Daoy (cell line): Measurements from ENCODE around the gene AGMO. TPM values are rescaled to one million over a fixed set of nuclear protein-coding genes. Genes with fewer than 3 reads are reported as not detected.
A peak's percentile ranks its signal among the peaks of the same experiment; 100 is the strongest.
"Not testable (repeated sequence)": the region's sequence is repeated elsewhere in the genome, so short reads cannot be mapped to it uniquely, and the experiment has no call there.

Experiments used
- DNase-seq: peaks from one replicate; pipeline ENCODE4 v3.0.0-alpha.2; 2015; ENCODE audit warnings: low read depth
- total RNA-seq: library from RNA; depleted of rRNA; stranded (reverse); fragments of >200 nt; shearing (Covaris generic); gene quantifications from 2 replicates; pipeline ENCODE4 v1.2.3, GENCODE V29; 2014

The AGMO gene
- total RNA-seq, 1 experiment from 2014 or later: 0.06 TPM

GRCh38 chr7:15326044-15326644 lies 235.7 kb downstream of the AGMO start:
- no peak for DNase-seq

GRCh38 chr7:15323550-15323949 lies 238.3 kb downstream of the AGMO start:
- DNase-seq: no peak

DNA sequence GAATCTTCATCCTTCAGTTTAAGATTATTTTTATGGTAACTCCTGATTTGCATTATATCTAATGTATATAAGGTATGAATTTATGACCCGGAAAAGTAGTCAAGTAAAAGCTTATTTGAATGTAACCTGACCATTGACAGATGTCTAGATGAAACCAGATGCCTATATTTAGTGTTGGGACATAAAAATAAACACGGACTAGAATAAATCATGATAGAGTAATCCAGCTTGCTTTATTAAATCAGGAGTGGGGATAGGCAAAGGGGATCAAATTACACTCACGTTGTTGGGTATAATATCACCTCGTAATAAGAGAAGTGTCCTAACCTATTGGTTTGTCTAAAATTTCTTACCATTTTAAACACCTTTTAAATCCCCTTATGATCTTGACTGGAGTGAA lies 244.6 kb downstream of the AGMO start:
- no peak for DNase-seq

DNA sequence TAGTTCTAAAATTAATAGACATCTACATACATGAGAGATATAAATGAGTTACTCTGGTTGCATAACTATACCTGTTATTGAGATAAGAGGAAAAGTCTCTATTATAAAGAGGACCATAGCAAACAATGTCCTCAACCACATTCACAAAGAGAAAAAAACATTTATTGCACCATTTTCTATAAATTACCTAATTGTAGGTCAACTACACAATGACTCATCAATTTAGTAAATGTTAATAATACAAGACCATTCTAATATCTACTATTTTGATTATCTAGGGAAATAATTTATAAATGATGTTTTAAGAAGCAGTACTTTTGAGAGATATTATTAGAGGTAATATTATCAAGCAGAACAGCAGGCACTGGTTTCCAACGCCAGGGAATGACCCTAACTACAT lies 246.1 kb downstream of the AGMO start:
- no peak for DNase-seq

DNA sequence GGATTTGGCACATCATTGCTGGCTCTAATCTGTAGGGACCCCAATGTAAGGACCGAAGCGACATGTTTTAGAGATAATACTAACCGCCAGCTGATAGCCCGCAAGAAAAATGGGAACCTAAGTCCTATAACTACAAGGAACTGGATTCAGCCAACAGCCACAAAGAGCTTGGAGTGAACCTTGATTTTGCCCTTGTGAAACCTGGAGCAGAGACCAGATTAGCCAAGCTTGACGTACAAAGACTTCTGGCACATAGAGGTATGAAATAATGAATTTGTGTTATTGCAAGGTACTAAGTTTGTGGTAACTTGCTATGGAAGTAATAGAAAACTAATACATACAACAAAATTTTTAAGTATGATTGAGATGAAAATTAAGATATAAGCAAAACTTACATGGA lies 246.9 kb downstream of the AGMO start:
- no peak for DNase-seq

GRCh38 chr7:15313361-15313760 lies 248.5 kb downstream of the AGMO start:
- no peak for DNase-seq

DNA sequence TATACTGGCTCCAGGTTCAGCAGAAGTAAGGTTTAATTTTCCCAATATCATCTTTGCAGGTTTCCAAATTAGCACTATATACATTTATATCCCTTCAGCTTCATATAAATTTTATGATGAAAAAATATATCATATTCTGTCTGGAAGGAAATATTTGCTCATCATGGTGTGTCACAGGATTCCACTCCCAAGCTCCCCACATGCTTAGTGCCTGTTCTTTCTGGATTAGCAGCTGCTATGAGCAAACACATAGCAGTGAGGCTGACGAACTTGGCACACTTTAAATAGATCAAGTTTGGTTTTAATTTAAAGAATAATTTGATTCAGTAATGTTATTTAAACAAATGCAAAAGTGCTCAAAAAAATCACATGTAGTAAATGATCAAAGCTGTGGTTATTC lies 251.9 kb downstream of the AGMO start:
- DNase-seq: no peak

DNA sequence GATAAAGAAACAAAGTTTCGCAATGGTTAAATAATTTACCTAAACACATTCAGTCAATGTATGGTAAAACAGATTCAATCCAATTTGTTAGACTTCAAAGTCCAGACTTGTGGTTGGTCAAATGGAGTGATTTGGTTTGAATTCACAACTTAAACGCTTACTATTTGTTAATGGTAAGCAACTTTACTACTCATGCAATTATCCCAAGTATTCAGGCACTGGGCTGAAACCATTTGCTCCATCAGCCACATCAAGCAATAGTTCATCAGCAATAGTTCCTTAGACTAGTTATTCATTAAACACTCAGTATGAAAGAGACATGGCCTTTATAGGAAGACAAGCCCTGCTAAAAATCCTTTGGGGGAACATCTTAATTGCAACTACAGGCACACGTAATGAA lies 253.0 kb downstream of the AGMO start:
- DNase-seq: no peak

DNA sequence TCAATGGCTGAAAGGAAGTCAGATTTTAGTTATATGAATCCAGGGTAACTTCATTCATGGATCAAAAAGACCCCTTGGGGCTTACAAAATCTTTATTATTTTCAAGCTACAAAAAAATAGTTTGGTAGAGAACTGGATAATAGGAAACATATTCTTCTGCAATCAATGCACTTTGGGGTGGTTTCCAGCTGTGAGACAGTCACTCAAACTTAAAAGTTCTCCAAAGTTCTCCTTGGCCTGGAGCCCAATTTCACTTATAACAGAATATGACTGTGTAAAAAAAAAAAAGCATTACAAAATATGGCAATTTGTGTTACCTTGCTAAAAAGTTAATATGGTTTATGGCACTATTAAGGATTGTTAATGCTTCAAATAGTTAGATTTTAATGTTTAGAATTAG lies 255.5 kb downstream of the AGMO start:
- DNase-seq: no peak

DNA sequence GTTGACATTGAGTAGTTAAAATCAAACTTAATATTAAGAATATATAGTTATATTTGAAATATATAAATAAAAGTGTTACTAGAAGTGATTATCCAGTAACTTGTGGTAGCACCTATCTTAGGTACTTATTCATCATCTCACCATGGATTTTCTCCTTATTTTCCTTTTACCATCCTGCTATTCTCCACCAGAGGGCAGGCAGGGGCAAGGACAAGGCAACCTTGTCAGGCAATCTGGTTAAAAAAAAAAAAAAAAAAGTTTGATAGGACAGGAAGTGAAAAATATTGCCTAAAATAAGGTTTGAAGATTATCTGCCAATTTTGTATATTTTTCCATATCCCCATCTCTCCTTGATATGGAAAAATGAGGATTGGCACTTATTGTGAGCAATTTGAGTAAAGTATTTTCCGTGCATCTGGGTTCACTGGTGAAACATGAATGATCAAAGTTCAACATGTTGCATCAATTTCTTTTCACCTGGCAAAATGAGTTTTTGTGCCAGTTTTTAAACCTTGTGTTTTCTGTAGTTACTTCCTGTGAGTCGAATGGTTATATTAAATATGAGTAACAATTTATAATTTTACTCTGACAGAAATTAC lies 256.7 kb downstream of the AGMO start:
- DNase-seq: peak; percentile 41

- DNase-seq: no peak
Measured at GRCh38 chr7:15303357-15303756, 258.5 kb downstream of the AGMO start.

GRCh38 chr7:15300986-15301385 lies 260.8 kb downstream of the AGMO start:
- DNase-seq: not testable (repeated sequence)

DNA sequence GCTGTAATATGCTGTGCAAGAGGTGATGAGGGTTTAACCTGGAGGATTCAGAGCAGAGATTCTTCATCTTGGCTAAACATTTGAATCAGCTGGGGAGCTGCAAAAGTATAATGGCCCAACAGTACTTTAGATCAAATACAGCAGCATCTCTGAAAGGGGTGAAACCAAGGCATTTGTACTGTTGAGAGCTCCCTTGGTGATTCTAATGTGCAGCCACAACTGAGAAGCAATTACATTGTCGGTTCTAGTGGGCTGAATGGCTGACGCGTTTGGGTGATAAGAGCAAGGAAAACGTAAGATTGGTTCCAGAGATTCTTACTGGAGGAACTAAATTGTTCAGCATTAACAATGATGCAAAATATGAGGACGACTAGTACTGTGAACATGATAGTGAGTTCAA lies 269.7 kb downstream of the AGMO start:
- DNase-seq: no peak

DNA sequence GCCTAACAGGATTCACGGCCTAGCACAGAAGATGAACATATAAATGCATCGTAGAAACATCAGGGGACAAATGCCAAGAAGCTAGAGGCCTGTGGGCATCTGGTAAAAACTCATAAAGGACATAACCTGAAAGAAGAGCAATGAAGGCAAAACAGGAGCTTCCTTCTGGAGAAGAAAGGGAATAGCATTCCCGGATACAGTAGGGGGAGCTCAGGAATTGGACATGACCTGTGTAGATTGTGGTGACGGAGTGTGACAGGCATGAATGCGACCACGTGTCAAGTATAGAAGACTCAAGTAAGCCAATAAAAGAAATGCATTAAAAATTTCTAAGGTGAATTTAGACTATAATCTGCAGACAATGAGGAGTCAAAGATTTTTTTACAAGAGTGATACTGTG lies 270.1 kb downstream of the AGMO start:
- no peak for DNase-seq

DNA sequence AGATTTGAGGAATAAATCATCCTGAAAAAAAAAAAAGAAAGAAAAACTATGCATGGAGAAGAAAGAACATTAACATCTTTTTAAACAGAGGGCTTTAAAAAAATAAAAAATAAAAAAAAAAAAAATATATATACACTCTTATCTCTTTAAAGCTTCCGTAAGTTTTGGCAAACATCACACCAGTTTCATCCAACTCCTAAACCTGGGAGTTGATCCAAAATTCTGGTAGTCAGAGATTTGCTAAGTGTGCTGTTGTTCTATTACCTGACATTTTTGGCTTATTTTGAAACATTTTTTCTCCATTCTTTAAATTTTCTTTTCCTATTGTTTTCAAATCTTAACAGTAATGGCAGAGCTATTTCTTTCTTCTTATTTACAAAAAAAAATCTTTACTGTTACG lies 273.1 kb downstream of the AGMO start:
- no peak for DNase-seq

- no peak for DNase-seq
Measured at GRCh38 chr7:15284396-15284795, 277.4 kb downstream of the AGMO start.

- no peak for DNase-seq
Measured at GRCh38 chr7:15280078-15280733, 281.6 kb downstream of the AGMO start.

GRCh38 chr7:15279640-15280039 lies 282.2 kb downstream of the AGMO start:
- DNase-seq: no peak

- no peak for DNase-seq
Measured at GRCh38 chr7:15257689-15258088, 304.1 kb downstream of the AGMO start.

DNA sequence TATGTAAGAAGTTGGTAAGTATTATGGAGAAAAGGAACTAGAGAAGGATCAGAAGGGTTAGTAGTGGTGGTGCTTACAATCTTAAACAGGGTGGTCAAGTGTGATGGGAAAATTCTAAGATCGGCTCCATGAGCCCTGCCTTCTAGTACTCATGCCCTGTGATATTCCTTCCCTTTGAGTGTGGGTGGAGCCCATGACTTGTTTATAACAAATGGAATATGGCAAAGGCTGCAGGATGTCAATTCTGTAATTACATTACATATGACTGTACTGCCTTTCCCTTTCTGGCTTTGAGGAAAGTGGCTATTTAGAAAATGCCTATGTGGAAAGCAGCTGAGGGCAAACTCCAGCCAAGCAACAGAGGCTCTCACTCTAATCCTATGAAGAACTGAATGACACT lies 309.6 kb downstream of the AGMO start:
- no peak for DNase-seq

DNA sequence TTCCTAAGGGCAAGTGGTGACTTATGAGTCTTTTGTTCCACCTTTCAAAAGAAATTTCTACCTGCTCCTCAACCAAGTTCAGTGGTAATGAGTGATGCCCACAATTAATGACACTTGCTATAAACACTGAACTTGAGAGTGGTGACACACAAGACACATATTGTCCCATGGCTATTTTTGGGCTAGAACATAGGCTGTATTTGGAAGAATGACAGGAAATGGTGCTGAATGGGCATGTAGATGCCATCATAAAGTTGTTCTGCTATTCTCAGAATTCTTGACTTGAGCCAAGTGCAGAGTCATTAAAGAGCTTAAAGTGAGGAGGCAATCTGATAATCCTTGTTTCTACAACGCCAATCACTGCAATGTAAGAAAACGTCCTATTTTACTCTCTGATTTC lies 313.3 kb downstream of the AGMO start:
- no peak for DNase-seq

DNA sequence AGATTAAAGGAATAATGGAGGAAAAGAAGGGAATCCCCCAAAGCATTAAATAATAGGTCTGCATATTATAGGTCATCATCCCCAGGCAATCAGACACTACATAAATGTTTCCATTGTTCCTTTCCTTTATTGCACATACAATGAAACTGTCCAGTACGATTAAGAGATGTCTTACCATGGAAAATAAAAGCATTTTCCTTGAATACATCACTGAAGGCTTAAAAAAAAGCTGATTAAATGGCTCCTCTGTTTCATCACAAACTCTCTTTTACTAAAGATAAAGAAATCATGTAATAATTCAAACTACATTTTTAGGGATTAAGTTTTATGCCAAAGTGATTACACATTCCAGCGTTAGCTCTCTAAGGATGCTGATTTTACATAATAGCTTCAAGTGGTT lies 316.0 kb downstream of the AGMO start:
- DNase-seq: no peak

DNA sequence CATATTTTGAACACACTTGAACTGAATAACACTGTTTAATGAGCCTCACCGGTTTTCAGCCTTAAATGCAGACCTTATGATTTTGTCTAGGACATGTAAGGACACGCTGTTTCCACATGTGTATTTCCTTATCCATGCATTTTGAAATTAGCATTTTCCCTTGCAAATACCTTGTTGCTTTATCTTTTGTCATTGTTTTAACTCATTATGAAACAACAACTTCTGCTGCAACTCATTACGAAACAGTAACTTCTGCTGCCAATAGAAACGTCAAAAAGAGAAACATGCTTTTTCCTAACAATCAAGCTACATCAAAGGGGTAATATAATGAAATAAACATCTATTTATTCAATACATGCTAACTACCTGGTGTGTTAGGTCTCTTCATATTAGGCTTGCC lies 322.0 kb downstream of the AGMO start:
- no peak for DNase-seq

DNA sequence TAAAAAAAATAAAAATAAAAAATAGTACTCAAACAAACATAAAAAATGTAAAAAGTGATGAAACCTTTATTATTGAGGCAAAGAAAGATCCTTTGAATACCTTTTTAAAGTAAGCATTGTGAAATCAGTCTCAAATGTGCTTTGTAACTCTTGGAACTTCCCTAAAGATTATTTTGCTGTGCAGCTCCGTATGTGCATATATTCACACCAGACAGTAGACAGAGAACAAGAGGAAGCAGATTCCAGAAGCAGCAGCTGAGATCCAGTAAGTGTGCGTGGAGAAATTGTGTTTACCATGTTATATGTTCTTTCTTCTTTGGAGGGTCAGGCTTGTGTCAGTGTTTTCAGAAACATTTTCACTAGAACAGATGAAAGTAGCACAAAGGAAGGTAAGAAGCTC lies 324.9 kb downstream of the AGMO start:
- no peak for DNase-seq
